WTC11 (cell line): ENCODE measurements around the gene TMEM43. TPM values are rescaled to one million over a fixed set of nuclear protein-coding genes. Genes with fewer than 3 reads are reported as not detected.
A peak's percentile ranks its signal among the peaks of the same experiment; 100 is the strongest.

Experiments used
- ATAC-seq: fragments of 200-7000 bp; cut with Tn5 transposase; 2 replicates; pipeline ENCODE4 v1.10.0; 2021; ENCODE audit warnings: mild to moderate bottlenecking, moderate library complexity
- CTCF ChIA-PET: fragments of 300-600 bp; sonication (Branson Sonifier 250); formaldehyde crosslinking; loops from one replicate; lab custom pipeline; 2021; ENCODE audit warnings: antibody characterized with exemption; lab: Charles Lee
- POLR2A ChIA-PET: fragments of 350-600 bp; sonication (Branson Sonifier 250); formaldehyde crosslinking; loops from one replicate; lab custom pipeline; 2021; ENCODE audit warnings: antibody characterized with exemption; lab: Charles Lee
- DNase-seq: peaks from one replicate; pipeline ENCODE4 v3.0.0; 2021; ENCODE audit warnings: low spot score
- H3K27ac Mint-ChIP-seq: 2 replicates; pipeline ENCODE4 v1.8.0; 2021; ENCODE audit warnings: mixed read lengths
- H3K27me3 Mint-ChIP-seq: 2 replicates; pipeline ENCODE4 v1.8.0; 2021; ENCODE audit warnings: low read depth, mild to moderate bottlenecking, moderate library complexity, mixed read lengths
- H3K36me3 Mint-ChIP-seq: 2 replicates; pipeline ENCODE4 v1.8.0; 2021; ENCODE audit warnings: mixed read lengths
- H3K4me1 Mint-ChIP-seq: 2 replicates; pipeline ENCODE4 v1.8.0; 2022; ENCODE audit warnings: mixed read lengths
- H3K4me3 Mint-ChIP-seq: 2 replicates; pipeline ENCODE4 v1.8.0; 2021; ENCODE audit warnings: mild to moderate bottlenecking, moderate library complexity, mixed read lengths
- H3K9me3 Mint-ChIP-seq: 2 replicates; pipeline ENCODE4 v1.8.0; 2021; ENCODE audit warnings: mixed read lengths
- CREM ChIP-seq: sonication (generic); formaldehyde crosslinking; IDR thresholded peaks from 2 replicates; pipeline ENCODE4 v1.8.1; 2022; ENCODE audit warnings: mild to moderate bottlenecking, missing genetic modification reagents, moderate library complexity
- ESRRA ChIP-seq: sonication (generic); formaldehyde crosslinking; IDR thresholded peaks from 2 replicates; pipeline ENCODE4 v1.8.1; 2022; ENCODE audit warnings: mild to moderate bottlenecking, missing genetic modification reagents, borderline replicate concordance
- ETV6 ChIP-seq: sonication (generic); formaldehyde crosslinking; IDR thresholded peaks from 2 replicates; pipeline ENCODE4 v1.8.1; 2022; ENCODE audit warnings: mild to moderate bottlenecking, missing genetic modification reagents
- IRF1 ChIP-seq: sonication (generic); formaldehyde crosslinking; IDR thresholded peaks from 2 replicates; pipeline ENCODE4 v1.8.0; 2023; ENCODE audit warnings: missing genetic modification reagents
- IRF2 ChIP-seq: sonication (generic); formaldehyde crosslinking; IDR thresholded peaks from 2 replicates; pipeline ENCODE4 v1.8.0; 2022; ENCODE audit warnings: low read depth, missing genetic modification reagents, borderline replicate concordance
- MLX ChIP-seq: sonication (generic); formaldehyde crosslinking; IDR thresholded peaks from 2 replicates; pipeline ENCODE4 v1.8.1; 2023; ENCODE audit warnings: mild to moderate bottlenecking, missing genetic modification reagents, moderate library complexity
- MYBL2 ChIP-seq: sonication (generic); formaldehyde crosslinking; IDR thresholded peaks from 2 replicates; pipeline ENCODE4 v1.8.1; 2023; ENCODE audit warnings: mild to moderate bottlenecking, moderate library complexity, missing genetic modification reagents
- NFYB ChIP-seq: sonication (generic); formaldehyde crosslinking; conservative IDR thresholded peaks from 2 replicates; pipeline ENCODE4 v1.8.0; 2022; ENCODE audit warnings: low read depth, missing genetic modification reagents
- OVOL2 ChIP-seq: fragments of 250-450 bp; sonication (Bioruptor Pico); IDR thresholded peaks from 2 replicates; pipeline ENCODE4 v1.9.0; 2021; ENCODE audit warnings: mild to moderate bottlenecking, borderline replicate concordance
- SMAD3 ChIP-seq: sonication (generic); formaldehyde crosslinking; IDR thresholded peaks from 2 replicates; pipeline ENCODE4 v1.8.0; 2022; ENCODE audit warnings: missing genetic modification reagents, mild to moderate bottlenecking, borderline replicate concordance
- SMAD4 ChIP-seq: sonication (generic); formaldehyde crosslinking; IDR thresholded peaks from 2 replicates; pipeline ENCODE4 v1.8.0; 2022; ENCODE audit warnings: mild to moderate bottlenecking, missing genetic modification reagents
- TCF7 ChIP-seq: sonication (generic); formaldehyde crosslinking; IDR thresholded peaks from 2 replicates; pipeline ENCODE4 v1.8.0; 2022; ENCODE audit warnings: mild to moderate bottlenecking, low read depth, missing genetic modification reagents, moderate library complexity
- ZBTB43 ChIP-seq: sonication (generic); formaldehyde crosslinking; IDR thresholded peaks from 2 replicates; pipeline ENCODE4 v1.8.1; 2023; ENCODE audit warnings: mild to moderate bottlenecking, missing genetic modification reagents
- ZNF138 ChIP-seq: sonication (generic); formaldehyde crosslinking; conservative IDR thresholded peaks from 2 replicates; pipeline ENCODE4 v1.8.1; 2022; ENCODE audit warnings: mild to moderate bottlenecking, moderate library complexity, missing genetic modification reagents
- ZNF232 ChIP-seq: sonication (generic); formaldehyde crosslinking; IDR thresholded peaks from 2 replicates; pipeline ENCODE4 v1.8.0; 2022; ENCODE audit warnings: mild to moderate bottlenecking, missing genetic modification reagents
- ZNF281 ChIP-seq: sonication (generic); formaldehyde crosslinking; IDR thresholded peaks from 2 replicates; pipeline ENCODE4 v1.8.0; 2023; ENCODE audit warnings: mild to moderate bottlenecking, missing genetic modification reagents
- ZNF396 ChIP-seq: fragments of 250-450 bp; sonication (Bioruptor Pico); IDR thresholded peaks from 2 replicates; pipeline ENCODE4 v1.8.0; 2021; ENCODE audit warnings: mild to moderate bottlenecking, moderate library complexity, borderline replicate concordance
- ZNF423 ChIP-seq: fragments of 250-450 bp; sonication (Bioruptor Pico); IDR thresholded peaks from 2 replicates; pipeline ENCODE4 v2.1.2; 2022; ENCODE audit warnings: mild to moderate bottlenecking, moderate library complexity
- ZNF512 ChIP-seq: sonication (generic); formaldehyde crosslinking; IDR thresholded peaks from 2 replicates; pipeline ENCODE4 v1.8.1; 2022; ENCODE audit warnings: missing genetic modification reagents, borderline replicate concordance
- ZNF671 ChIP-seq: fragments of 250-450 bp; sonication (Bioruptor Pico); IDR thresholded peaks from 2 replicates; pipeline ENCODE4 v1.8.0; 2021; ENCODE audit warnings: mild to moderate bottlenecking
- total RNA-seq: library from RNA; stranded (reverse); gene quantifications from 3 replicates; pipeline ENCODE4 v1.2.3, GENCODE V29; 2021

Gene TMEM43
- total RNA-seq, 1 experiment from 2014 or later = 27.7 TPM

GRCh38 chr3:14126017-14126886 is 1.4 kb downstream of the TMEM43 start:
- H3K9me3 Mint-ChIP-seq = peaks cover 7% of the 10 kb centered on the region
- ChIA-PET CTCF (interaction anchor here (1.0 to 5.6 kb wide), 7 partner anchors 12 to 246 kb away, joined by 3 to 98 read pairs (median 7); partner anchors contain the start of genes LSM3 and XPC), POLR2A (interaction anchor here (0.5 to 2.2 kb wide), 4 partner anchors 18 to 230 kb away, joined by 3 to 17 read pairs (median 3); no protein-coding TSS in a partner anchor)
- no peaks in the 10 kb centered on the region for H3K27me3 Mint-ChIP-seq
- H3K36me3 Mint-ChIP-seq = peaks cover 26% of the 10 kb centered on the region
- peak overlapping the region; percentile 57; the same call in 1 of the 2 replicates for H3K27ac Mint-ChIP-seq
- no peak for TF ChIP-seq IRF2 (CRISPR knock-in tag)
- peaks cover 37% of the 10 kb centered on the region for H3K4me1 Mint-ChIP-seq
- ATAC-seq = no peak
- peak overlapping the region; percentile 100 for H3K4me3 Mint-ChIP-seq
- no peak for DNase-seq

- H3K4me1 Mint-ChIP-seq = peaks cover 30% of the 10 kb centered on the region
- H3K4me3 Mint-ChIP-seq = no peak overlapping the region
- no peak for ATAC-seq
- no peak for DNase-seq
- CTCF ChIA-PET = interaction anchor here (1.3 to 5.6 kb wide), 3 partner anchors 76 to 231 kb away, joined by 5 to 98 read pairs (median 16); no protein-coding TSS in a partner anchor
- peaks cover 5% of the 10 kb centered on the region for H3K9me3 Mint-ChIP-seq
- H3K27me3 Mint-ChIP-seq = no peaks in the 10 kb centered on the region
- H3K36me3 Mint-ChIP-seq = peaks cover 26% of the 10 kb centered on the region
- H3K27ac Mint-ChIP-seq = no peak overlapping the region
- no peak for TF ChIP-seq TCF7 (CRISPR knock-in tag)
- no peak for TF ChIP-seq NFYB (CRISPR knock-in tag)
- no peak for TF ChIP-seq OVOL2 (CRISPR knock-in tag)
- TF ChIP-seq ZNF423 = no peak
- no peak for TF ChIP-seq MYBL2
- TF ChIP-seq ZNF138 (CRISPR knock-in tag) = no peak
- no peak for TF ChIP-seq ZNF232 (CRISPR knock-in tag)
- TF ChIP-seq MLX (CRISPR knock-in tag) = no peak
- TF ChIP-seq ZNF281 (CRISPR knock-in tag) = no peak
- TF ChIP-seq ESRRA = no peak
- no peak for TF ChIP-seq ETV6 (CRISPR knock-in tag)
- TF ChIP-seq IRF1 (CRISPR knock-in tag) = no peak
- TF ChIP-seq ZNF671 (CRISPR knock-in tag) = no peak
- TF ChIP-seq ZNF512 (CRISPR knock-in tag) = no peak
- TF ChIP-seq SMAD3 (CRISPR knock-in tag) = no peak
- TF ChIP-seq ZBTB43 (CRISPR knock-in tag) = no peak
- TF ChIP-seq ZNF396 (CRISPR knock-in tag) = no peak
- no peak for TF ChIP-seq CREM (CRISPR knock-in tag)
- TF ChIP-seq SMAD4 (CRISPR knock-in tag) = no peak
- POLR2A ChIA-PET = no interaction called here
Measured at GRCh38 chr3:14126887-14127505, 2.1 kb downstream of the TMEM43 start.
